Activated CD4-positive, alpha-beta memory T cell treated with anti-CD3 and anti-CD28 coated beads, Interleukin-2, amount 10 ng/mL, durations not matched to agents 7 days and 5 days (primary cell): ENCODE data around the gene POU6F1. TPM values are rescaled to one million over a fixed set of nuclear protein-coding genes. Genes with fewer than 3 reads are reported as not detected.

ENCODE experiments used
- CTCF ChIA-PET: fragments of 350-600 bp; sonication (Branson Sonifier 250); formaldehyde crosslinking; loops from one replicate; lab custom pipeline; 2021; ENCODE audit warnings: antibody characterized with exemption, inconsistent platforms; lab: Charles Lee
- POLR2A ChIA-PET: fragments of 350-600 bp; sonication (Branson Sonifier 250); formaldehyde crosslinking; loops from one replicate; lab custom pipeline; 2021; ENCODE audit warnings: antibody characterized with exemption; lab: Charles Lee
- DNase-seq: peaks from one replicate; pipeline ENCODE4 v3.0.0-alpha.2; 2020
- H3K27ac Mint-ChIP-seq: one replicate; pipeline ENCODE4 v1.8.0; 2021; ENCODE audit warnings: mild to moderate bottlenecking, mixed read lengths
- H3K27me3 Mint-ChIP-seq: one replicate; pipeline ENCODE4 v1.8.0; 2021; ENCODE audit warnings: mixed read lengths
- H3K36me3 Mint-ChIP-seq: one replicate; pipeline ENCODE4 v1.8.0; 2021; ENCODE audit warnings: low read depth, mixed read lengths
- H3K4me1 Mint-ChIP-seq: one replicate; pipeline ENCODE4 v1.8.0; 2021; ENCODE audit warnings: mixed read lengths
- H3K4me3 Mint-ChIP-seq: one replicate; pipeline ENCODE4 v1.8.0; 2021; ENCODE audit warnings: mild to moderate bottlenecking, mixed read lengths
- H3K9me3 Mint-ChIP-seq: one replicate; pipeline ENCODE4 v1.8.0; 2021; ENCODE audit warnings: mixed read lengths
- total RNA-seq, 2 experiments: library from RNA; stranded (reverse); gene quantifications; one replicate each; pipeline ENCODE4 v1.2.3, GENCODE V29; 2021

The POU6F1 gene
- total RNA-seq, 2 experiments from 2014 or later: 4.1 to 4.8 TPM

DNA sequence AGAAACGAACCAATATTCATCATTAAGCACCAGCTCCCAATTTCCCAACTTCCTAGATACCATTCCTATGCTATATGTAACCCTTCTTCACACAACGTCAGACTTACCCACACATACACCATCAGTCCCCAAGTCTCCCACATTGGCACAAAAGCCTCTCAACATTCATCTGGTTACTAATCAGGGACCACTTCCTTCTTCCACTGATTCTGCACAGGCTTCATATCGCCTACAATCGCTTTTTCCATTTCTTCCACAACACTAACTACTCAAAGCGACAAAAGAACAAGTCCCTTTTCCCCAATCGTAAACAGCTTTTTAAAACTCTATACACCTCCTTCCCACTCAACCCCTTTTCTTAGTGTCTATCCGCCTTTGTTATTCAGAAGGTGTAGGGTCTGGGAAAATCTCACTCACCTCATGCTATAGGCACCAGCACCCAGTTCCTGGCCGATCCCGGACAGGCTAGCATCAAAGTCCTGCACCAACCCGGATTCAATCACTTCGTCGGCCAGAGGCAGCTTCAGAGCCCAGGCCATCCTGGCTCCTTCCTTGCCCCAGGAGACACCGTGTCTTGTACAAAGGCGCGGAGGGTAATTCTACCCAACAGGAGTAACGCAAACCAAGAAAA, 45.9 kb downstream of the POU6F1 start:
- POLR2A ChIA-PET: interaction anchor here (0.7 to 2.1 kb wide), 5 partner anchors 12 to 123 kb away, joined by 3 to 9 read pairs (median 7); partner anchors contain the start of genes DAZAP2, LETMD1 and POU6F1
- Mint-ChIP-seq H3K4me3 (no peak overlapping the region), H3K9me3 (no peaks in the 10 kb centered on the region), H3K4me1 (peaks cover 8% of the 10 kb centered on the region), H3K27ac (no peak overlapping the region), H3K27me3 (no peaks in the 10 kb centered on the region), H3K36me3 (peaks cover 9% of the 10 kb centered on the region)
- CTCF ChIA-PET: interaction anchor here (0.6 to 2.1 kb wide), 4 partner anchors 46 to 660 kb away, joined by 3 to 5 read pairs (median 4); partner anchors contain the start of gene POU6F1
- DNase-seq: peak; percentile 24

DNA sequence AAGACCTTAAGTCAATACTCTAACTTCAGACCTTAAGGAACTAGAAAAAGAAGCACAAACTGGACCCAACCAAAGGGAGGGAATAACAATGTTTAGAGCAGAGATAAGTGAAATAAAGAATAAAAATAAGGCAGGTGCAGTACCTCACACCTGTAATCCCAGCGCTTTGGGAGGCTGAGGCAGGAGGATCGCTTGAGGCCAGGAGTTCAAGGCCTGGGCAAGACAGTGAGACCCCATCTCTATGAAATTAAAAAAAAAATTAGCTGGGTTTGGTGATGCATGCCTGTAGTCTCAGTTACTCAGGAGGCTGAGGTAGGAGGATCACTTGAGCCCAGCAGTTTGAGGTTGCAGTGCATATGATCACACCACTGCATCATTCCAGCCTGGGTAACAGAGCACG, 54.1 kb downstream of the POU6F1 start:
- Mint-ChIP-seq H3K36me3 (peaks cover 39% of the 10 kb centered on the region), H3K4me3 (no peak overlapping the region), H3K27ac (no peak overlapping the region), H3K4me1 (peaks cover 13% of the 10 kb centered on the region), H3K27me3 (no peaks in the 10 kb centered on the region), H3K9me3 (no peaks in the 10 kb centered on the region)
- ChIA-PET CTCF (interaction anchor here (0.6 to 0.8 kb wide), 2 partner anchors 44 to 177 kb away, joined by 3 read pairs; no protein-coding TSS in a partner anchor), POLR2A (no interaction called here)
- no peak for DNase-seq

DNA sequence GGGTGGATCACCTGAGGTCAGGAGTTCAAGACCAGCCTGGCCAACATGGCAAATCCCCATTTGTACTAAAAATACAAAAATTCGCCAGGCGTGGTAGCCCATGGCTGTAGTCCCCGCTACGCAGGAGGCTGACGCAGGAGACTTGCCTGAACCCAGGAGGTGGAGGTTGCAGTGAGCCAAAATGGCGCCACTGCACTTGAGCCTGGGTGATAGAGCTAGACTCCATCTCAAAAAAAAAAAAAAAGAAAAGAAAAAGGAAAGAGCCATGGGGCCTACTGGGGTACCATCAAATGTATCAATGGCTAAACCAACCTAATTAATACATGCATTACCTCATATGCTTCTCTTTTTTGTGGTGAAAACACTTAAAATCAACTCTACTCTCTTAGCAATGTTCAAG, 55.6 kb downstream of the POU6F1 start:
- H3K4me3 Mint-ChIP-seq: no peak overlapping the region
- CTCF ChIA-PET: no interaction called here
- POLR2A ChIA-PET: no interaction called here
- H3K9me3 Mint-ChIP-seq: no peaks in the 10 kb centered on the region
- peaks cover 13% of the 10 kb centered on the region for H3K4me1 Mint-ChIP-seq
- peaks cover 45% of the 10 kb centered on the region for H3K36me3 Mint-ChIP-seq
- DNase-seq: no peak
- H3K27me3 Mint-ChIP-seq: no peaks in the 10 kb centered on the region
- H3K27ac Mint-ChIP-seq: no peak overlapping the region

DNA sequence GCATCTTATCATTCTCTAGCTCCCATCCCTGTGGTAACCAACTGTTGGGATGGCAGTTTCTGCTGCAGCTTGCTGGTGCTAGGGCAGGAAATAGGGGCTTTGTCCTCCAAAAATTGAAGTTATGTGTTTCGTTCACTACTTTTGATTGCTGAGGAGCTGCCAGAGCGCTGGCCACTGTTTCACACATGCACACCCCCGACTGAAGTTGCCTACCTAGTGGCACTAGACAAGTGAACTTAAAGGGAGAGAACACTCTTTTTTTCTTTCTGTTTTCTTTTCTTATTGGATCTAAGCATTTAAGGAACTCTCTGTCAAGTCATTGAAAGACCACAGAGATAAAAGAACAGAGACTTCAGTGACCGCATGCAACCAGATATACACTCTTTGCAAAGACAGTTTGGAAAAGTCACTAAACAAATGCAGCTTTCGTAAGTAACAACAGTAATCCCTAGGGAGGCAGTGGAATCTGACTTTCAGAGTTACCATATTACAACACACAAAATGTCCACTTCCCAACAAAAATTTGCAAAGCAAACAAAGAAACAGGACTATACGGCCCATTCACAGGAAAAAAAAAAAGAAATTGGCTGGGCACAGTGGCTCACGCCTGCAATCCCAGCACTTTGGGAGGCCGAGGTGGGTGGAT, 56.9 kb downstream of the POU6F1 start:
- POLR2A ChIA-PET: interaction anchor here (0.6 to 1.0 kb wide), 2 partner anchors 79 to 1865 kb away, joined by 3 to 4 read pairs; no protein-coding TSS in a partner anchor
- no peak for DNase-seq
- Mint-ChIP-seq H3K27me3 (no peaks in the 10 kb centered on the region), H3K4me1 (peaks cover 11% of the 10 kb centered on the region), H3K9me3 (no peaks in the 10 kb centered on the region), H3K4me3 (no peak overlapping the region), H3K27ac (no peak overlapping the region), H3K36me3 (peaks cover 48% of the 10 kb centered on the region)
- CTCF ChIA-PET: no interaction called here

- Mint-ChIP-seq H3K4me3 (no peak overlapping the region), H3K27me3 (no peaks in the 10 kb centered on the region), H3K27ac (no peak overlapping the region), H3K4me1 (peaks cover 4% of the 10 kb centered on the region), H3K9me3 (no peaks in the 10 kb centered on the region), H3K36me3 (peaks cover 31% of the 10 kb centered on the region)
- DNase-seq: no peak
- POLR2A ChIA-PET: no interaction called here
- CTCF ChIA-PET: no interaction called here
Measured at GRCh38 chr12:51156245-51156765, 61.6 kb downstream of the POU6F1 start.

DNA sequence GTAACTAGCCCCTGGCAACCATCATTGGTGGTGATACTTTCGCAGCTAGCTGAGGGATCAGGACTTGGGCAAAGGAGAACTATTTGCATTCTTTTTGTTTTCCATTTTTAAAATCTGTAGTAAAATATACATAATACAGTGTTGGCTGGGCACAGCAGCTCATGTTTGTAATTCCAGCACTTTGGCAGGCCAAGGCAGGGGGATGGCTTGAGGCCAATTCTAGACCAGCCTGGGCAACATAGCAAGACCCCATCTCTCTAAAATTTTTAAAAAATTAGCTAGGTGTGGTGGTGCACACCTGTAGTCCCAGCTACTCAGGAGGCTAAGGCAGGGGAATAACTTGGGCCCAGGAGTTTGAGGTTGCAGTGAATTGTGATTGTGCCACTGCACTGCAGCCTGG, 64.9 kb downstream of the POU6F1 start:
- Mint-ChIP-seq H3K4me1 (peaks cover 2% of the 10 kb centered on the region), H3K9me3 (no peaks in the 10 kb centered on the region)
- POLR2A ChIA-PET: no interaction called here

GRCh38 chr12:51150777-51151176, 67.1 kb downstream of the POU6F1 start:
- H3K4me1 Mint-ChIP-seq: no peaks in the 10 kb centered on the region
- no peak overlapping the region for H3K4me3 Mint-ChIP-seq
- peaks cover 7% of the 10 kb centered on the region for H3K36me3 Mint-ChIP-seq
- POLR2A ChIA-PET: no interaction called here
- no peak for DNase-seq
- CTCF ChIA-PET: no interaction called here
- H3K27ac Mint-ChIP-seq: no peak overlapping the region
- no peaks in the 10 kb centered on the region for H3K27me3 Mint-ChIP-seq
- no peaks in the 10 kb centered on the region for H3K9me3 Mint-ChIP-seq

More for the DNA sequence above, 64.9 kb downstream of the POU6F1 start:
- Mint-ChIP-seq H3K4me3 (no peak overlapping the region), H3K27ac (no peak overlapping the region), H3K36me3 (peaks cover 13% of the 10 kb centered on the region), H3K27me3 (no peaks in the 10 kb centered on the region)
- no peak for DNase-seq
- CTCF ChIA-PET: no interaction called here

DNA sequence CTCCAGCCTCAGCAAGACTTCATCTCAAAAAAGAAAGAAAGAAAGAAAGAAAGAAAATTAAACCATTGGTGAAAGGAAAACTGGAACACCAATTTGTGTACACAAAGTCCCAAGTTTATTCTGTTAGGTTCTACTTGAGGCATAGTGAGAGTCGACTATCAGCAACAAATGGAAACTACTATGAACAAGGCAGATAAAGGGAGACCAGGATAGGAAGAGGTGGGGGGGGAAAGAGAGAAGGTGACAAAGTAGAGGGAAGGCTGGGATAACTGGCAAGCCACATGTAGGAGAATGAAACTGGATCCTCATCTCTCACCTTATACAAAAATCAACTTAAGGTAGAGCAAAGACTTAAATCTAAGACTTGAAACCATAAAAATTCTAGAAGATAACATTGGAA, 70.6 kb downstream of the POU6F1 start:
- ChIA-PET POLR2A (no interaction called here), CTCF (no interaction called here)
- H3K27me3 Mint-ChIP-seq: no peaks in the 10 kb centered on the region
- no peak for DNase-seq
- no peaks in the 10 kb centered on the region for H3K9me3 Mint-ChIP-seq
- no peak overlapping the region for H3K4me3 Mint-ChIP-seq
- H3K36me3 Mint-ChIP-seq: peaks cover 20% of the 10 kb centered on the region
- no peaks in the 10 kb centered on the region for H3K4me1 Mint-ChIP-seq
- no peak overlapping the region for H3K27ac Mint-ChIP-seq

- Mint-ChIP-seq H3K4me3 (no peak overlapping the region), H3K9me3 (no peaks in the 10 kb centered on the region), H3K36me3 (peaks cover 30% of the 10 kb centered on the region), H3K27ac (no peak overlapping the region), H3K27me3 (no peaks in the 10 kb centered on the region), H3K4me1 (no peaks in the 10 kb centered on the region)
- DNase-seq: no peak
- ChIA-PET POLR2A (no interaction called here), CTCF (no interaction called here)
Measured at GRCh38 chr12:51139292-51139844, 78.5 kb downstream of the POU6F1 start.

Other genes starting within 250 kb of the POU6F1 start
- 10 to 100 TPM; 35.0 to 36.4 TPM for gene SLC11A2, start 191.7 kb downstream of the POU6F1 start, total RNA-seq
- 10 to 100 TPM; 92.1 to 93.9 TPM for gene LETMD1, start 169.7 kb downstream of the POU6F1 start, total RNA-seq
- gene CSRNP2, start 134.5 kb downstream of the POU6F1 start, total RNA-seq: 10 to 100 TPM; 14.7 to 16.3 TPM
- 10 to 100 TPM; 34.3 to 35.9 TPM for gene TFCP2, start 44.9 kb downstream of the POU6F1 start, total RNA-seq
- 100 to 1,000 TPM; 247 TPM for gene DAZAP2, start 20.8 kb upstream of the POU6F1 start, total RNA-seq
- gene SMAGP, start 52.4 kb upstream of the POU6F1 start, total RNA-seq: 1 to 10 TPM; 1.8 to 3.1 TPM
- 100 to 1,000 TPM; 206 to 214 TPM for gene BIN2, start 106.1 kb upstream of the POU6F1 start, total RNA-seq
- not detected for gene CELA1, start 128.6 kb upstream of the POU6F1 start, total RNA-seq
- 10 to 100 TPM; 17.8 to 18.6 TPM for gene GALNT6, start 173.3 kb upstream of the POU6F1 start, total RNA-seq
- gene SLC4A8, start 206.8 kb upstream of the POU6F1 start, total RNA-seq: 1 to 10 TPM; 5.2 to 5.4 TPM